MM.1S (cell line): ENCODE measurements around the gene MMAB.

ENCODE experiments used
- DNase-seq: peaks from one replicate; pipeline ENCODE4 v3.0.0-alpha.2; 2015
- H2AFZ ChIP-seq: fragments of 300-600 bp; sonication (generic); 2 replicates; pipeline ENCODE4 v1.6.0; 2016; ENCODE audit warnings: antibody characterized with exemption, low read length
- H3F3A ChIP-seq: fragments of 300-600 bp; sonication (generic); 2 replicates; pipeline ENCODE4 v1.6.1; 2016; ENCODE audit warnings: mild to moderate bottlenecking, antibody characterized with exemption, low read length, moderate library complexity, mixed read lengths; ENCODE audit not compliant: insufficient read depth
- H3K27ac ChIP-seq: fragments of 300-600 bp; sonication (generic); 2 replicates; pipeline ENCODE4 v1.5.1; 2016; ENCODE audit warnings: mild to moderate bottlenecking, low read length
- H3K27me3 ChIP-seq: fragments of 300-600 bp; sonication (generic); replicated peaks from 2 replicates; pipeline ENCODE4 v1.6.0; 2016; ENCODE audit warnings: low read length; ENCODE audit not compliant: insufficient read depth
- H3K36me3 ChIP-seq: fragments of 300-600 bp; sonication (generic); replicated peaks from 2 replicates; pipeline ENCODE4 v1.6.1; 2016; ENCODE audit warnings: mild to moderate bottlenecking, low read length, mixed read lengths; ENCODE audit not compliant: insufficient read depth
- H3K4me1 ChIP-seq: fragments of 300-600 bp; sonication (generic); 2 replicates; pipeline ENCODE4 v1.6.1; 2016; ENCODE audit warnings: low read length, mixed read lengths
- H3K4me2 ChIP-seq: fragments of 300-600 bp; sonication (generic); 2 replicates; pipeline ENCODE4 v1.6.0; 2016; ENCODE audit warnings: low read depth, low read length
- H3K4me3 ChIP-seq: fragments of 300-600 bp; sonication (generic); 2 replicates; pipeline ENCODE4 v1.5.1; 2016; ENCODE audit warnings: low read length, mixed read lengths
- H3K79me2 ChIP-seq: fragments of 300-600 bp; sonication (generic); 2 replicates; pipeline ENCODE4 v1.6.1; 2016; ENCODE audit warnings: mixed run types, low read length, mixed read lengths
- H3K9ac ChIP-seq: fragments of 300-600 bp; sonication (generic); 2 replicates; pipeline ENCODE4 v1.6.1; 2016; ENCODE audit warnings: low read length, mixed read lengths
- H3K9me2 ChIP-seq: fragments of 300-600 bp; sonication (generic); replicated peaks from 2 replicates; pipeline ENCODE4 v1.6.1; 2016; ENCODE audit warnings: mild to moderate bottlenecking, low read length, mixed read lengths; ENCODE audit not compliant: insufficient read depth
- H3K9me3 ChIP-seq: fragments of 300-600 bp; sonication (generic); replicated peaks from 2 replicates; pipeline ENCODE4 v1.6.1; 2016; ENCODE audit warnings: mild to moderate bottlenecking, low read length, mixed read lengths; ENCODE audit not compliant: insufficient read depth
- H4K20me1 ChIP-seq: fragments of 300-600 bp; sonication (generic); 2 replicates; pipeline ENCODE4 v1.6.1; 2016; ENCODE audit warnings: mild to moderate bottlenecking, low read length, moderate library complexity, mixed read lengths; ENCODE audit not compliant: insufficient read depth
- CTCF ChIP-seq: fragments of 300-600 bp; sonication (generic); IDR thresholded peaks from 2 replicates; pipeline ENCODE4 v1.5.1; 2016; ENCODE audit warnings: antibody characterized with exemption, low read length, mixed read lengths
- EZH2 ChIP-seq: fragments of 300-600 bp; sonication (generic); optimal IDR thresholded peaks from 2 replicates; pipeline ENCODE3; 2017; ENCODE audit warnings: low read depth, mild to moderate bottlenecking, antibody characterized with exemption, low read length, mixed read lengths
- EZH2phosphoT487 ChIP-seq: fragments of 300-600 bp; sonication (generic); IDR thresholded peaks from 2 replicates; pipeline ENCODE4 v1.6.1; 2018; ENCODE audit warnings: antibody characterized with exemption, low read length

The MMAB gene

GRCh38 chr12:109529691-109530640 lies 43.3 kb downstream of the MMAB start:
- H3K27ac ChIP-seq: no peak overlapping the region
- no peaks in the 10 kb centered on the region for H3K9me3 ChIP-seq
- H3K9me2 ChIP-seq: no peaks in the 10 kb centered on the region
- no peaks in the 10 kb centered on the region for H3K27me3 ChIP-seq
- H3F3A ChIP-seq: no peaks in the 10 kb centered on the region
- no peaks in the 10 kb centered on the region for H3K36me3 ChIP-seq
- no peak overlapping the region for H3K4me2 ChIP-seq
- H3K9ac ChIP-seq: no peak overlapping the region
- H3K4me1 ChIP-seq: no peaks in the 10 kb centered on the region
- DNase-seq: no peak
- H3K79me2 ChIP-seq: no peaks in the 10 kb centered on the region
- TF ChIP-seq CTCF (no peak), EZH2 (no peak), EZH2phosphoT487 (no peak)
- H3K4me3 ChIP-seq: no peak overlapping the region
- H4K20me1 ChIP-seq: no peaks in the 10 kb centered on the region
- no peak overlapping the region for H2AFZ ChIP-seq

GRCh38 chr12:109527489-109528123 lies 45.7 kb downstream of the MMAB start:
- no peaks in the 10 kb centered on the region for H3K4me1 ChIP-seq
- no peak overlapping the region for H3K4me3 ChIP-seq
- H3K9me2 ChIP-seq: no peaks in the 10 kb centered on the region
- H3K79me2 ChIP-seq: no peaks in the 10 kb centered on the region
- H3F3A ChIP-seq: no peaks in the 10 kb centered on the region
- H3K9ac ChIP-seq: no peak overlapping the region
- DNase-seq: no peak
- TF ChIP-seq EZH2phosphoT487 (no peak), EZH2 (no peak), CTCF (no peak)
- H3K27ac ChIP-seq: no peak overlapping the region
- H3K36me3 ChIP-seq: no peaks in the 10 kb centered on the region
- H3K27me3 ChIP-seq: no peaks in the 10 kb centered on the region
- no peak overlapping the region for H2AFZ ChIP-seq
- H3K4me2 ChIP-seq: no peak overlapping the region
- no peaks in the 10 kb centered on the region for H4K20me1 ChIP-seq
- no peaks in the 10 kb centered on the region for H3K9me3 ChIP-seq

- no peaks in the 10 kb centered on the region for H3K4me1 ChIP-seq
- H3K4me3 ChIP-seq: no peak overlapping the region
- H3K27ac ChIP-seq: no peak overlapping the region
- H2AFZ ChIP-seq: no peak overlapping the region
- H3K9me3 ChIP-seq: no peaks in the 10 kb centered on the region
- TF ChIP-seq EZH2phosphoT487 (no peak), CTCF (no peak), EZH2 (no peak)
- H3K36me3 ChIP-seq: no peaks in the 10 kb centered on the region
- H3F3A ChIP-seq: no peaks in the 10 kb centered on the region
- no peaks in the 10 kb centered on the region for H3K9me2 ChIP-seq
- H4K20me1 ChIP-seq: no peaks in the 10 kb centered on the region
- H3K27me3 ChIP-seq: no peaks in the 10 kb centered on the region
- no peaks in the 10 kb centered on the region for H3K79me2 ChIP-seq
- no peak overlapping the region for H3K4me2 ChIP-seq
- no peak overlapping the region for H3K9ac ChIP-seq
- DNase-seq: no peak
Measured at GRCh38 chr12:109525279-109525585, 48.1 kb downstream of the MMAB start.
